DND-41 (cell line): ENCODE data around the gene AASDH.
"Not testable (repeated sequence)": the region's sequence is repeated elsewhere in the genome, so short reads cannot be mapped to it uniquely, and the experiment has no call there.

Experiments
- EZH2 ChIP-seq: IDR thresholded peaks from 3 replicates; pipeline ENCODE4 v1.6.1; 2012; ENCODE audit warnings: borderline replicate concordance, low read depth, mild to moderate bottlenecking, moderate library complexity, low read length, inconsistent platforms; ENCODE audit not compliant: severe bottlenecking
- TF ChIP-seq, protein P1 (sequence below): IDR thresholded peaks from 2 replicates; pipeline ENCODE4 v1.5.1; 2012; ENCODE audit warnings: borderline replicate concordance, low read length, moderate library complexity, mild to moderate bottlenecking; ENCODE audit not compliant: poor library complexity, severe bottlenecking; ENCODE audit errors: extremely low read depth

DNA sequence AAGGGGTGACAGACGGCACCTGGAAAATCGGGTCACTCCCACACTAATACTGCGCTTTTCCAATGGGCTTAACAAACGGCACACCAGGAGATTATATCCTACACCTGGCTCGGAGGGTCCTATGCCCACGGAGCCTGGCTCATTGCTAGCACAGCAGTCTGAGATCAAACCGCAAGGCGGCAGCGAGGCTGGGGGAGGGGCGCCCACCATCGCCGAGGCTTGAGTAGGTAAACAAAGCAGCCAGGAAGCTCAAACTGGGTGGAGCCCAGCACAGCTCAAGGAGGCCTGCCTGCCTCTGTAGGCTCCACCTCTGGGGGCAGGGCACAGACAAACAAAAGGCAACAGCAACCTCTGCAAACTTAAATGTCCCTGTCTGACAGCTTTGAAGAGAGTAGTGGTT, 24.3 kb downstream of the AASDH start:
- TF ChIP-seq, protein P1, sequence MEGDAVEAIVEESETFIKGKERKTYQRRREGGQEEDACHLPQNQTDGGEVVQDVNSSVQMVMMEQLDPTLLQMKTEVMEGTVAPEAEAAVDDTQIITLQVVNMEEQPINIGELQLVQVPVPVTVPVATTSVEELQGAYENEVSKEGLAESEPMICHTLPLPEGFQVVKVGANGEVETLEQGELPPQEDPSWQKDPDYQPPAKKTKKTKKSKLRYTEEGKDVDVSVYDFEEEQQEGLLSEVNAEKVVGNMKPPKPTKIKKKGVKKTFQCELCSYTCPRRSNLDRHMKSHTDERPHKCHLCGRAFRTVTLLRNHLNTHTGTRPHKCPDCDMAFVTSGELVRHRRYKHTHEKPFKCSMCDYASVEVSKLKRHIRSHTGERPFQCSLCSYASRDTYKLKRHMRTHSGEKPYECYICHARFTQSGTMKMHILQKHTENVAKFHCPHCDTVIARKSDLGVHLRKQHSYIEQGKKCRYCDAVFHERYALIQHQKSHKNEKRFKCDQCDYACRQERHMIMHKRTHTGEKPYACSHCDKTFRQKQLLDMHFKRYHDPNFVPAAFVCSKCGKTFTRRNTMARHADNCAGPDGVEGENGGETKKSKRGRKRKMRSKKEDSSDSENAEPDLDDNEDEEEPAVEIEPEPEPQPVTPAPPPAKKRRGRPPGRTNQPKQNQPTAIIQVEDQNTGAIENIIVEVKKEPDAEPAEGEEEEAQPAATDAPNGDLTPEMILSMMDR, result not testable (repeated sequence)
- TF ChIP-seq EZH2, result not testable (repeated sequence)
